Activated T-cell treated with anti-CD3 and anti-CD28 coated beads, Interleukin-2, amount 50 U/mL, for 1 hour (primary cell): ENCODE data around the gene MLLT1.
"Not testable (repeated sequence)": the region's sequence is repeated elsewhere in the genome, so short reads cannot be mapped to it uniquely, and the experiment has no call there.

Experiments
- DNase-seq: peaks from one replicate; pipeline ENCODE4 v3.0.0-alpha.2; 2020

MLLT1 gene, protein sequence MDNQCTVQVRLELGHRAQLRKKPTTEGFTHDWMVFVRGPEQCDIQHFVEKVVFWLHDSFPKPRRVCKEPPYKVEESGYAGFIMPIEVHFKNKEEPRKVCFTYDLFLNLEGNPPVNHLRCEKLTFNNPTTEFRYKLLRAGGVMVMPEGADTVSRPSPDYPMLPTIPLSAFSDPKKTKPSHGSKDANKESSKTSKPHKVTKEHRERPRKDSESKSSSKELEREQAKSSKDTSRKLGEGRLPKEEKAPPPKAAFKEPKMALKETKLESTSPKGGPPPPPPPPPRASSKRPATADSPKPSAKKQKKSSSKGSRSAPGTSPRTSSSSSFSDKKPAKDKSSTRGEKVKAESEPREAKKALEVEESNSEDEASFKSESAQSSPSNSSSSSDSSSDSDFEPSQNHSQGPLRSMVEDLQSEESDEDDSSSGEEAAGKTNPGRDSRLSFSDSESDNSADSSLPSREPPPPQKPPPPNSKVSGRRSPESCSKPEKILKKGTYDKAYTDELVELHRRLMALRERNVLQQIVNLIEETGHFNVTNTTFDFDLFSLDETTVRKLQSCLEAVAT

DNA sequence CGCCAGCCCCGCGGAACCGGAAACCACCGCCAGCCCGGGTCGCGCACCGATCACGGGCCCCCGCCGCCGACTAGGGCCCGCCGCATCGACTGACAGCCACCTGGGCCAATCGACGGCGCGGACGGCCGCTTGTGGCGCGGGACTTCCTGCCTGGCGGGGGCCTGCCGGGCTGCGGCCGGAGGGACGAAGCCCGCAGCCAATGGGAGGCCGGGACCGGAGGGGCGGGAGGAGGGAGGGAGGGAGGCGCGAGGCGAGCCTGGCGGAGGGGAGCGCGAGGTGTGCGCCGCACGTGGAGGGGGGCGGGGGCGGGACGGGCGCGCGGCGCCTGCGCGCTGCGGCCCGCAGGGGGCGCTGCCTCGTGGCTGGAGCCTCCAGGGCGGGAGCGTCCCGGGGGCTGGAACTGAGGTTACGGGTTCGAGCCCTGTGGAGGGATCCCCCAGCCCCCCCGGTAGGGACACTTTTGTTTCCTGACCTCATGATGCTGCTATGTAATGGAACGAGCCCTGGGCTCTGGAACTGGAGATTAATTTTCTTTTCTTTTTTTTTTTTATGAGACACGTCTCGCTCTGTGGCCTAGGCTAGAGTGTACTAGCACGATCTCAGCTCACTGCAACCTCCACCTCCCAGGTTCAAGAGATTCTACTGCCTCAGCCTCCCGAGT lies at the start of gene MLLT1:
Gene MLLT1, minus strand, starts transcription at position 45 of the 661 bp plus-strand sequence. CDS start 191 bp downstream, outside the sequence.
- DNase-seq = peak; percentile 94

DNA sequence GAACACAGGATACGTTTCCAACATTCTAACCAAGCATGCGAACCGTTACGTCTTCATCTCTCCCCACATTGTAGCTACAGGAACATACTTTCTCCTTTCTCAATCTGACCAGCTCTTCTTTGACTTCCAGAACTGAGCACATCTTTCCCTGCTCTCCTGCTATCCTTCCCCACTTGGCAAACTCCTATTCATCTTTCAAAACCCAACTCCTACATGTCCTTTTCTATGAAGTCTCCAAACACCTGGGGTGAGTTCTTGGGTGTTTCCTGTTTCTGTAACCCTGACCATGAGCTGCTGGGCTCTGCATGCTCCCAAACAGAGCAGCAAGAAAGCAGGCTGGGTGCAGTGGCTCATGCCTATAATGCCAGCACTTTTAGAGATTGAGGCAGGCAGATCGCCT lies 47.0 kb upstream of the MLLT1 start:
- DNase-seq = no peak

DNA sequence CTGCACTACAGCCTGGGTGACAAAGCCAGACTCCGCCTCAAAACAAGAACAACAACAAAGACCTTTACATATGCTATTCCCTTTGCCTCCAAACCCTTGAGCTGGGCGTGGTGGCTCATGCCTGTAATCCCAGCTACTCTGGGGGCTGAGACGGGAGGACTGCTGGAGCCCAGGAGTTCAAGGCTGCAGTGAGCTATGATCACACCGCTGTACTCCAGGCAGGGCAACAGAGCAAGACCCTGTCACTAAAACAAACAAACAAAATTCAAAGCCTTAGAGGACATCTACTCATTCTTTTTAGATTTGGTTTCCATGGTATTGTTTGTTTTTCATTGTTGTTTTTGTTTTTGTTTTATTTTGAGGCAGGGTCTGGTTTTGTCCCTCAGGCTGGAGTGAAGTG lies 45.8 kb upstream of the MLLT1 start:
- no peak for DNase-seq

DNA sequence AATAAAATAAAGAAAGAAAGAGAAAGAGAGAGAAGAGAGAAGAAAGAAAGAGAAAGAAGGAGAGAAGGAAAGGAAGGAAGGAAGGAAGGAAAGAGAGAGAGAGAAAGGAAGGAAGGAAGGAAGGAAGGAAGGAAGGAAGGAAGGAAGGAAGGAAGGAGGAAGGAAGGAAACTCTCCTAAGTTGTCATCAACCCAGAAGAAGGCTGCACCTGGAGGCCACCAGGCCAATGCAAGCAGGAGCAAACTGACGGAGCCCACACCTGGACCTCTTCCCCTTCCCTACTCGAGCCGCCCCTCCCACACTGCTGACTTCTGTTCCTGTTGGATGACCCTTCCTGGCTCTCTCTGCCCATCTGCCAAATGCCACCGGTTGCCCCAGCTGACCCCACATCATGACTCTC lies 45.0 kb upstream of the MLLT1 start:
- no peak for DNase-seq

DNA sequence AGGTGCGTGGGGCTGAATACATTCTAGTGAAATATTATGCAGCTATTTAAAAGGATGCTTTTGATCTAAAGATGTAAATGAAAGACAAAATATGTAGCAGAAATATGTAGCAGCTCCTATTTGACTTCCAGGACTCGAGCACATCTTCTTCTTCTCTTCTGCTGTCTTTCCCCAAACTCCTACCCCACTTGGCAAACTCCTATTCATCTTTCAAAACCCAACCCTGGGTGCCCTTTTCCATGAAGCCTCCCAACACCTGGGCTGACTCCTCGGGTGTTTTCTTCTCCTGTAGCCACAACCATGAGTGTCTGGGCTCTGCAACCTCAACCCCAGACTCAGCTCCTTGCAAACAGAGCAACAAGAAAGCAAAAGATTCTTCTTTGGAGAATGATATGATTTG lies 42.5 kb upstream of the MLLT1 start:
- no peak for DNase-seq

DNA sequence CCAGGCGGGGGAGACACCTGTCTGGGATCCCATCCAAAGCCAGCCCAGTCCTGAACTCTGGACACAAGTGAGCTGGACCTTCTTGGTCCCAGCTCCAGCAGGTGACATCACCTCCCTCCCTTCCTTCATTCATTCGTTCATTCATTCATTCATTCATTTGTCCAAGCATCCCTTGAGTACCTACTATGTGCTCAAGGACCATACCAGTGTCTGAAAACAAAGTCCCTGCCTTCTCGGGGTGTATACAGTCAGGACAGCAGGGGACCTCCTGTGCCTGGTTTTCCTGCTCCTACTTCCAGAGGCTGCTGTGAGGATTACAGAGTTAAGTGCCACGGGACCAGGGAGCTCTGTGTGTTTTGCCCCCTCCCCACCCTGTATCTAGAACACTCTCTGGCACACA lies 39.6 kb upstream of the MLLT1 start:
- no peak for DNase-seq

DNA sequence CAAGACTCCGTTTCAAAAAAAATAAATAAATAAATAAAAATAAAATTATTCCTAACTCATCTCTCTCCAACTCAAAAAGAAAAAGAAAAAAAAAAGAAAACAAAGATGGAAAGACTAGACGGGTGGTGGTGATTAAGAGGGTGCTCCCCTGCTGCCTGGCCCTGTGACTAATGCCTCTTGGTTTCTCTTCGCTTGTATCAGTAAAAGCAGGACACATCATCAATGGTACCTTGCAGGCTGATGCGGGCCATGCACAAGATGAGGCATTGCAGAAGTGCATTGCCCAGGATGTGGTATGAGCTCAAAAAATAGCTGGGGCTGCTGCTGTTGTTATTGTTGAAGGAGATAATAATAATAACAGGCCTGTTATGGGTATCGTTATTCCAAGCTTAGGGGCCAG lies 39.0 kb upstream of the MLLT1 start:
- no peak for DNase-seq

DNA sequence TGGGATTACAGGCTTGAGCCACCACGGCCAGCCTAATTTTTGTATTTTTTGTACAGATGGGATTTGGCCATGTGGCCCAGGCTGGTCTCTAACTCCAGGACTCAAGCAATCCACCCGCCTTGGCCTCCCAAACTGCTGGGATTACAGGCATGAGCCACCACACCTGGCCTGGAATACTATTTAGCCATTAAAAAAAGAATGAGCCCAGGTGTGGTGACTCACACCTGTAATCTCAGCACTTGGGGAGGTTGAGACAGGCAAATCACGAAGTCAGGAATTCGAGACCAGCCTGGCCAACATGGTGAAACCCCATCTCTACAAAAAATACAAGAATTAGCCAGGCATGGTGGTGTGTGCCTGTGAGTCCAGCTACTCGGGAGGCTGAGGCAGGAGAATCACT lies 35.9 kb upstream of the MLLT1 start:
- DNase-seq = not testable (repeated sequence)

DNA sequence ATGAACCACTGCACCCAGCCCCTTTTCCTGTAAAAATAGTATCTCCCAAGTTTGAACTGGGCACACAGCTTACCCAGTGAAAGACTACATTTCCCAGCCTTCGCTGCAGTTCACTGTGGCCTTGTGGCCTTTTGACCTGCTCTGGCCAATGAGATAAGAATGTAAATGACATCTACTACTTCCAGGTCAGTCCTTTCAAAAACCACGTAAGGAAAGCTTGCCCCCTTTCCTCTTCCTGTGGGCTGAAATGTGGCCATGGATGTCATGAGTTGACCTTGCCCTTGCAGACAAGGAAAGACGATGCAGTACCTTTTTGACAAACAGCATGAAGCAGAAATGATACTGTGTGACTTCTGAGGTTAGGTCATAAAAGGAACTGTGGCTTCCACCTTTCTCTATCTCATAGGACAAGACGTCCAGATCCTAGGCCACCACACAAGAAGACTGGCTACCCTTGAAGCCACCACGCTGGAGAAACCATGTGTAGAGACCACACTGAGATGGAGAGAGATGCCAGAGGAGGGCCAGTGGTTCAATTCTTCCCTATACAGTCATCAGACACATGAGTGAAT lies 33.7 kb upstream of the MLLT1 start:
- DNase-seq = no peak

DNA sequence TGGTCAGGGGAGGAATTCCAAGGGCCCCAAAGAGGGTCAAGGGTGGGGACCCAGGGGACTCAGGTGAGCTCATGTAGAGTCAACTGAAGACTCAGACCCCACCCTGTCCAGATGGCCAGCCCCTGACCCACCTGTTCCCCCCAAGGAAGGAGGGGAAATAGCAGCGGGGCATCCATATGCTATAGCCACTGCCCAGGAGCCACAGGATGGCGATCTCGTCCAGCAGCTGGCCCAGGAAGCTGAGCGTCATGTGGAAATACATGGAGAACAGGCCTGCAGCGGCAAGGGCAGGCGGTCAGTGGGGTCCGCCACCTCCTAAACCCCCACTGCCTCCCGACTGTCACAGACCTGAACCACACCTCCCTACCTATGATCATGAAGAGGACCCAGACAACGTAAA lies 32.2 kb upstream of the MLLT1 start:
- DNase-seq = no peak

DNA sequence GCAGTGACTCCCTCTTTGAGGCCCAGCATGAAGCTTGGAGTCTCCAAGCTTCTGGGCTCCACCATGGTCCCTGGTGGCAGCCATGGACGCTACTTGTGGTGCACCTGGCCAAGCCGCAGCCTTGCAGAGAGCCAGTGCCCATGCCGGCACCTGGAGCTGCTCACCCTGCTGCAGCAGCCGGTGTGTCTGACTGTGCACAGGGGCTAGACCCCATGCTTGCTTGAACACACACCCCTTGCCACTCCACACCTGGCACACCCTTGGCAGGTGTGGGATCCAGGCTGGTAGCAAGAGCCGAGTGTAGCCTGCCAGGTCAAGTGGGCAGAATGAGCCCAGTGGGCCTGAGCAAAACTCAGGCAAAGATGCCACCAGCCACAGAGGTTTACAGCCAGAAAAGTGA lies 18.6 kb upstream of the MLLT1 start:
- no peak for DNase-seq

DNA sequence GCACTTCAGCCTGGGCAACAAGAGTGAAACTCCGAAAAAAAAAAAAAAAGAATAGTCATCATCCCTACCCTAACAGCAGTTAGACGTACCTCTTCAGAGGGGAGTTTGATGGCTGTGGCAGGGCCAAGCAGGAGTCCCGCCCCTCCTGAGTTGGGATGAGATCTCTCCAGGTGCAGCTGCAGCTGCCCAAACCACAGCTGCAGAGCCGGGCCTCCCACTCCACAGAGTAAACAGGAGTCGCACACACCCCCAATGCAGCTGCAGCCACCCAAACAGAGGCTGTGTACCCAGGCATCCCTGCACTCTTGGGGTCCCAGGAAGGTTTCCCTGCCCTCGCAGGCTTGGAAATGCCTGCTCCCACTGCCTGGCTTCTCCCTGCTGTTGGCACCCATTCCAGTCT lies 17.4 kb upstream of the MLLT1 start:
- DNase-seq = no peak

DNA sequence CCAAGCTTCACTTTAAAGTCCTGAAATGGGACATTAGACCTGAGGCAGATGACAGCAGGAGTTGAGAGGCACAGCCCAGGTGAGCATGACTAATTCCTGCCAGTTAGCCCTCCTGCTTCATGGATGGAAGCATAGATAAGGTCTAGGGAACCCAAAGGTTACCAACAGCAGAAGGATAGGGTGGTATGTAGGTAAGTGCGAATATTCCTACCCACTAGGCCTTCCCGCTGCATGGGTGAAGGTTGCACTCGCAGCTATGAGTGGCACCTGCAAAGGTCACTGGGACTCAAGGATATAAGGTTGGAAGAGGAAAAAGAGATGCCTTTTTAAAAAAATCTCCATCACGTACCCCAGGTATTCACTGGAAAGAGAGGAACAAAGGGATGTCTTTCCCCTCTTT lies 12.2 kb upstream of the MLLT1 start:
- no peak for DNase-seq

DNA sequence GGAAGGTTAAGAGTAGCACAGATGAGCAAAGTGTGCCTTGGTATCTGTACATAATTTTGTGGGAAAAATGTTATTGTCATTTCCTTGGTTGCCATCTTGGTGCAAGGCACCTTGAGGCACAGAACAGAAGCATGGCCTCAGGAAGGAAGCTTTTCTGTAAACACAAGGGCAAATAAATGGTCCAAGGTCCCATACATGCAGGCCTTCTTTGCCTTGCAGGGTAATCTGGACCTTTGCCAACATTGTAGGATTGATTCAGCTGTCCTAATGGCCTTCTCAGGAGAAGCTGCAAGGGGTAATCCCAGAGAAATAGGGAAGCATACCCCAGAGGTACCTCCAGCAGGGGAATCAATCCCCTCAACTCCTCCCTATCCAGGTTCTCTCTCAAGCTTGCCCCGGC lies 9.0 kb upstream of the MLLT1 start:
- no peak for DNase-seq

DNA sequence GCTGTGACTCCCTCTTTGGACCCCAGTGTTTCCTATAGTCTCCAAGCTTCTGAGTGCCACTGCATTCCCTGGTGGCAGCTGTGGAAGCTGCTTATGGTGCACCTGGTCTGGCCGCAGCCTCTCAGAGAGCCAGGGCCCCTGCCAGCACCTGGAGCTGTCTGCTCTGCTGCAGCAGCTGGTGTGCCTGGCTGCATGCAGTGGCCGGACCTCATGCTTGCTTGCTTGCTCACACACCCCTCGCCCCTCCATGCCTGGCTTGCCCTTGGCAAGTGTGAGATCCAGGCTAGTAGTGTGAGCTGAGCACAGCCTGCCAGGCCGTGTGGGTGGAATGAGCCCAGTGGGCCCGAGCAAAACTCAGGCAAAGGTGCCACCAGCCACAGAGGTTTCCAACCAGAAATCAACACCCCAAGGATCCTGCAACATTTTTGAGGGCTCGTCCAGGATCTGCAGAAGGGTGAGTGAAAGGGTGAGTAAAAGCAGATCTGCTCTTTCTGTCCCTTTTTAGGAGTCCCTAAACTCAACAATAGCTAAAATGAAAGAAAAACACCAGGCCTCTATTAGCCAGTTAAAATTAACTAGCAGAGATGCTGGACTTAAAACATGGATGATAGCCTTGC lies 7.6 kb upstream of the MLLT1 start:
- no peak for DNase-seq

DNA sequence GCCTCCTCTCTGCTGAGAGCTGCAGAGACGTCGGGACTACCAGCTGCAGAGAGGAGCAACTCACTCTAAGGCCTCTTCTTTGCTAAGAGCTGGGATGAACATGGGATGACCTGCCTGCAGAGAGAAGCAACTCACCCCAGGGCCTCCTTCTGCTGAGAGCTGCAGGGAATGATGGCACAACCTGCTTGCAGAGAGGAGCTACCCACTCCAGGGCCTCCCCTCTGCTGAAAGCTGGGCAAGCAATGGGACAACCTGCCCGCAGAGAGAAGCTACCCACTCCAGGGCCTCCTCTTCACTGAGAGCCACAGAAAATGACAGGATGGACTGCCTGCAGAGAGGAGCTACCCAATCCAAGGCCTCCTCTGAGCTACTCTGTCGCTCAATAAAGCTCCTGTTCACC lies 6.9 kb upstream of the MLLT1 start:
- no peak for DNase-seq

DNA sequence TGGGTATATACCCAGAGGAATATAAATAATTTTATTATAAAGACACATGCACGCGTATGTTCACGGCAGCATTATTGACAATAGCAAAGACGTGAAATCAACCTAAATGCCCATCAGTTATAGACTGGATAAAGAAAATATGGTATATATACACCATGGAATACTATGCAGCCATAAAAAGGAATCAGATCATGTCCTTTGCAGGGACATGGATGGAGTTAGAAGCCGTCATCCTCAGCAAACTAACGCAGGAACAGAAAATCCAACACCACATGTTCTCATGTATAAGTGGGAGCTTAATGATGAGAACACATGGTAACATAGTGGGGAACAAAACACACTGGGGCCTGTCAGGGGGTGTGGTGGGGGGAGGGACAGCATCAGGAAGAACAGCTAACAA lies 2.6 kb upstream of the MLLT1 start:
- not testable (repeated sequence) for DNase-seq

DNA sequence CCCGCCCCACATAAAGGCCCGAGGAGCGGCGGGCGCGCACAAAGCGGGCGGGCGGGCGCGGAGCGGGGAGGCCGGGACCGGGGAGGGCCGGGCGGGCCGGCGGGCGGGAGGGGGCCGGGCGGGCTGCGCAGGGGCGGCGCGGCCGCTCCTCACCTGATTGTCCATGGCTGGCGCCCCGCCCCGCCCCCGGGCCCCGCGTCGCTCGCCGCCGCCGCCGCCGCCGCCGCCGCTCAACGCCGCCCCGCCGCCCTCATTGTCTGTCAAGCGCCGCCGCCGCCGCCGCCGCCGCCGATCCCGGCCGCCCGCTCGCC lies 200 bp downstream of the MLLT1 start:
- DNase-seq = no peak

DNA sequence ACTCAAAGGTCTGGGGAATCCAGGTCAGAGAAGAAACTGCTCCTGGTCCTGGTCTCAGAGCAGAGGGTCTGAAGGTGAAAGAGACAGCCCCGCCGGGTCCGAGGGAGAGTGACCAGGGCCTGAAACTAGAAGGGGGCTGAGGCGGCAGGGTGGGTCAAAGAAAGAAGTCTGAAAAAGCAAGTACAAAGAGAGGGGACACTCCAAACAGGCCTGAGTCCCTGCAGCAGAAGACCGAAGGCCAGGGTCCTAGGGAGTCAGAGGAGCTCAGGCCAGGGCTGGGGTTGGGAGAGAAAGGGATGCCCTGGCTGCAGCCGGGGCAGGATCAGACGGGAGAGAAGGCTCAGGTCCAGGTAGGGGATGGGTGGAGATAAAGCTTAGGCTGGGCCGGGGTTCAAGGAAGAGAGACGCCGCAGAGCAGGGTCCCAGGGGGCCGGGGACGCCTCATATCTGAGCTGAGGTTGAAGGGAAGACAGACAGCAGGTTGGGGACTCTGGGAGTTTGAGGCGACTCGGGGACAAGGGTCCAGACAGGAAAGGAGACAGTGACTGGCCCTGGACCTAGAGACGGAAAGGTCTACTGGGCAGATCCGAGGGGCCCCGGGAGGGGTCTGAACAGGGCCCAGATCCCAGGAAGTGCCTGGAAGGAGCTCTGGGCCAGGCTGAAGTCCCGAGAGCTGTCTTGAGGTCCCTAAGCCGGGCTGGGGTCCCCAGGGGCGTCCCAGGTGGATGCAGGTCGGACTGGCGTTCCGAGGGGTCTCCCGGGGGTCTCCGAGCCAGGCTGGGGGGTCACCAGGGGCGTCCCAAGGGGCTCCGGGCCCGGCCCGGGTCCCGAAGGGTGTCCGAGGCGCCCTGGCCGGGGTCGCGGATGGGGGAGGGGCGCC lies 795 bp downstream of the MLLT1 start:
- DNase-seq = peak; percentile 53

DNA sequence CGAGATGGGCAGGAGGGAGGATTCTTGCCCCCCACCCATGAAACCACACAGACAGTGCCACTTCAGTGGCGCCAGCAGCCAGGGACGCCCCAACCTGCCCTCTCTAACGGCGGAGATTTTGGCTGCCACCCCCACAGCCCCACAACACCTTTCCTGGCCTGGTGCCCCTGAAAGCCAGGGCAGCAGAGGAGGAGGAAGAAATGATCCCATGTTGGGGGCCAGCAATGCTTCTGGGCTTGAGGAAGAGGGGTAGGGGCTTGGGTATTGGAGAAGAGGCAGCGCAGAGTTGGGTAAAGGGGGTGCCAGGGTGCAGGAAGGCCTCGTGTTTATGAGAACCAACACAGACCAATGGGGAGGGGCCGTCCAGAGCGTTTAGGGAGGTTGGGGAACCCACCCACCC lies 1.7 kb downstream of the MLLT1 start:
- DNase-seq = no peak

DNA sequence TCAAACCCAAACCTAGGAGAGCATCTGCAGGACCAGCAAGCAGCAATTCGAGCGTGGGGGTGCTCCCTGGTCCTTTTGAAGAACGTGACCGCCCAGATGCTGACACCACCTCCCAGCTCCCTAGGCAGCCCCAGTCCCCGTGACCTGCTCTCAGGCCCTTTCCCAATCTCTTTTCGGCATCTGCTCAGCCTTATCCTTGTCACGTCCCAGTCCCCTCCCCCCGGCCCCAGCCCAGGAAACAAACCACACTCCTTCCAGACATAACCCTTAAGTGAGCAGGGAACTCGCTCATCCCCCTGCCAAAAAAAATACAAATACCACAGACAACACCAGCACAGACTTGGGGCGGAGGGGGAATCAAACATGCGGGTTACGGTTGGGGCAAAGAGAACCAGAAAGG lies 3.3 kb downstream of the MLLT1 start:
- no peak for DNase-seq

DNA sequence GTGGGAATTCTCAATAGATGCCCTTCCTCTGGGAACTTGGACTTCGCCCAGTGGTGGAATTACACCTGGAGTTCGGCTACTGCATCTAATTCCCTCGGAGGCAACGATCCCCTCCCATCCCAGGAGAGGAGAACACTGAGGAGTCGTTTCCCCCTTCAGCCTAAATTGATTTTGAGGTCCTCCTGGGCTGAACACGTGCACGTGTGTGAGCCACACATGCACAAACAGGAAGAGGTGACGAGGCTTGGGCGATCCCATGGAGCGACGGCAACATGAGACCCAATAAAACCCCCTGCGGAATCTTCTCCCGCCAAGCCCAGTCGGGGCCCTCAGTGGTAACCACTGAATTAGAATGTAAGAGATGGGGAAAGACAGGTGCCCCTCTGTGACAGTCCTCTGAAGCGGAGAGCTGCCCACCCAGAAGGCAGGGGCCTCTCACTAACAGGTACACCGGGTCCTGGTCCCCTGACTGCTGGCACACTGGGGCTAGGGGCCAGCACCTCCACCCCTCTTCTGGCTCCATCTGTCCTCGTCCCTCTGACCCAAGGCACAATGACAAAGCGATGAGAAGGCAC lies 4.5 kb downstream of the MLLT1 start:
- no peak for DNase-seq
